Mesodermal cell (in vitro differentiated cells): ENCODE data around the gene STRADB.

Experiments
- H3K27ac ChIP-seq: 2 replicates; pipeline ENCODE4 v1.7.0; 2013; ENCODE audit warnings: mild to moderate bottlenecking, low read depth, low read length, moderate library complexity; ENCODE audit not compliant: severe bottlenecking
- H3K36me3 ChIP-seq: 2 replicates; pipeline ENCODE4 v1.7.1; 2013; ENCODE audit warnings: mild to moderate bottlenecking, low read length, moderate library complexity; ENCODE audit not compliant: control insufficient read depth, insufficient read depth
- H3K4me1 ChIP-seq: one replicate; pipeline ENCODE4 v1.7.1; 2013; ENCODE audit warnings: mild to moderate bottlenecking, low read length; ENCODE audit not compliant: insufficient read depth, control insufficient read depth, poor library complexity, severe bottlenecking
- H3K4me3 ChIP-seq: 2 replicates; pipeline ENCODE4 v1.7.0; 2013; ENCODE audit warnings: low read length, control low read depth, mild to moderate bottlenecking; ENCODE audit not compliant: insufficient read depth, poor library complexity, severe bottlenecking; ENCODE audit errors: extremely low read depth
- H3K9me3 ChIP-seq: 2 replicates; pipeline ENCODE4 v1.7.1; 2013; ENCODE audit warnings: mild to moderate bottlenecking, low read length, moderate library complexity; ENCODE audit not compliant: control insufficient read depth
- WGBS, 2 experiments: methylation state at CpG; one replicate each; pipeline ENCODE4 v1.1.5; 2013; ENCODE audit warnings: missing lambda C conversion rate in 2 of 2; ENCODE audit not compliant: insufficient coverage in 2 of 2; 5-methylcytosine and 5-hydroxymethylcytosine counted together

Gene STRADB

GRCh38 chr2:201448061-201448460 is 3.5 kb upstream of the STRADB start:
- no peaks in the 10 kb centered on the region for H3K9me3 ChIP-seq
- peaks cover 13% of the 10 kb centered on the region for H3K36me3 ChIP-seq
- peaks cover 7% of the 10 kb centered on the region for H3K4me1 ChIP-seq
- WGBS, 2 experiments: 100% methylated on average over 1 of the region's 1 CpG; no CpG with 5 or more reads in 1 of the 2 experiments
- H3K27ac ChIP-seq: no peak overlapping the region
- no peak overlapping the region for H3K4me3 ChIP-seq

GRCh38 chr2:201448701-201449100 is 2.8 kb upstream of the STRADB start:
- peaks cover 13% of the 10 kb centered on the region for H3K36me3 ChIP-seq
- H3K9me3 ChIP-seq: no peaks in the 10 kb centered on the region
- no peak overlapping the region for H3K27ac ChIP-seq
- no peak overlapping the region for H3K4me3 ChIP-seq
- peaks cover 7% of the 10 kb centered on the region for H3K4me1 ChIP-seq
- WGBS, 2 experiments: 90% methylated on average over 2 of the region's 4 CpGs; no CpG with 5 or more reads in 1 of the 2 experiments

- peaks cover 7% of the 10 kb centered on the region for H3K4me1 ChIP-seq
- 0% methylated on average over 9 to 17 of the region's 20 CpGs for WGBS, 2 experiments
- H3K9me3 ChIP-seq: no peaks in the 10 kb centered on the region
- H3K36me3 ChIP-seq: peaks cover 13% of the 10 kb centered on the region
- peak overlapping the region; percentile 85 for H3K27ac ChIP-seq
- H3K4me3 ChIP-seq: peak overlapping the region; percentile 94
Observed at GRCh38 chr2:201450954-201451291, 617 bp upstream of the STRADB start.

GRCh38 chr2:201452058-201452921 is 750 bp downstream of the STRADB start:
- 8 to 13% methylated on average over 26 to 47 of the region's 49 CpGs for WGBS, 2 experiments
- H3K4me1 ChIP-seq: peaks cover 3% of the 10 kb centered on the region
- H3K36me3 ChIP-seq: peaks cover 13% of the 10 kb centered on the region
- H3K4me3 ChIP-seq: peak overlapping the region; percentile 94
- no peaks in the 10 kb centered on the region for H3K9me3 ChIP-seq
- peak overlapping the region; percentile 57 for H3K27ac ChIP-seq

GRCh38 chr2:201452922-201453643 is 1.5 kb downstream of the STRADB start:
- H3K27ac ChIP-seq: no peak overlapping the region

DNA sequence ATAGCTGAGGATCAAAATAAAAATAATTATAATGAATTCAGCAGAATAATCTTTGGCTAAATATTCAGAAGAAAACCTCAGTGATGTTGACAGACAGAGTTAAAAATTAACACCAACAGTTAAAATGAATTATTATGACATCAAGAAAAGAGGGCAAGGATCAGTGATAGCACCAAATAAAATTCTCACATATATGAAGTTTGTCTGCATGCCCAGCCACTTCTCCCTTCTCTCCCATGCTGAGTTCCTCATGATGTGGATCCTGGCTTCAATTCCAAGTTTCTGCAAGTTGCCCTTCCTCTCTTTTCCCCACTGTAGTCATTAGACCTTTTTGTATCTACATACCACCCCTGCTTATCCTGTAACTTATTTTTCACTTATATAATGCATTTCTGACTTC is 6.8 kb downstream of the STRADB start:
- Histone ChIP-seq H3K4me3 (no peak overlapping the region), H3K36me3 (peaks cover 15% of the 10 kb centered on the region), H3K4me1 (no peaks in the 10 kb centered on the region), H3K9me3 (peaks cover 4% of the 10 kb centered on the region), H3K27ac (no peak overlapping the region)

More at GRCh38 chr2:201452922-201453643, 1.5 kb downstream of the STRADB start:
- H3K4me3 ChIP-seq: peak overlapping the region; percentile 94
- WGBS, 2 experiments: 100% methylated on average over 1 of the region's 6 CpGs; no CpG with 5 or more reads in 1 of the 2 experiments
- peaks cover 3% of the 10 kb centered on the region for H3K4me1 ChIP-seq
- no peaks in the 10 kb centered on the region for H3K9me3 ChIP-seq
- peaks cover 13% of the 10 kb centered on the region for H3K36me3 ChIP-seq

DNA sequence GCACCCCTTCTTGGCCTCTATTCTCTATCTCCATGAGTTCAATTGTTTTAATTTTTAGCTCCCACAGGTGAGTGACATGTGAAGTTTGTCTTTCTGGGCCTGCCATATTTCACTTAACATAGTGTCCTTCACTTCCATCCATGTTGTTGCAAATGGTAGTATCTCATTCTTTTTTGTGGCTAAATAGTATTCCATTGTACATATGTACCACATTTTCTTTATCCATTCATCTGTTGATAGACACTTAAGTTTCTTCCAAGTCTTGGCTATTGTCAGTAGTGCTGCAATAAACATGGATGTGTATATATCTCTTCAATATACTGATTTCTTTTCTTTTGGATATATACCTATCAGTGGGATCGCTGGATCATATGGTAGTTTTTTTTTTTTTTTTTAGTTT is 9.0 kb downstream of the STRADB start:
- Histone ChIP-seq H3K4me1 (peaks cover 4% of the 10 kb centered on the region), H3K27ac (no peak overlapping the region), H3K36me3 (peaks cover 22% of the 10 kb centered on the region), H3K4me3 (no peak overlapping the region), H3K9me3 (peaks cover 4% of the 10 kb centered on the region)
- WGBS, 2 experiments: no CpG with 5 or more reads among the region's 1 CpG

DNA sequence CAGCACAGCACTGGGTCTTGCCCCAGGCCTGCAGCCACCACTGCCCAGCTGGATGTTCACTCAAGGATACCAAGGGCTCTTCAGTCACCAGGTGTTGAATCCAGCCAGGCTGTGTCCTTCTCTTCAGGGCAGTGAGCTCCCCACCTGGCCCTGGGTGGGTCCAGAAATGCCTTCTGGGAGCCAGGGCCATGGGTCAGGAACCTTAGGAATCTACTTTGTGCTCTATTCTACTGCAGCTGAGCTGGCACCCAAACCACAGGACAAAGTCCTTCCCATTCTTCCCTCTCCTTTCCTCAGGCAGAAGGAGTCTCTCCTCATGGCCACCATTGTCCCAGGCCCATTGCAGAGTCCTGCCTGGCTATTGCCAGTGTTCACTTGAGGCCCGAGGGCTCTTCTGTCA is 13.0 kb downstream of the STRADB start:
- peaks cover 4% of the 10 kb centered on the region for H3K9me3 ChIP-seq
- 75 to 100% methylated on average over 1 of the region's 1 CpG for WGBS, 2 experiments
- H3K4me3 ChIP-seq: no peak overlapping the region
- H3K4me1 ChIP-seq: peaks cover 10% of the 10 kb centered on the region
- peaks cover 22% of the 10 kb centered on the region for H3K36me3 ChIP-seq
- H3K27ac ChIP-seq: no peak overlapping the region

- WGBS, 2 experiments: no CpG with 5 or more reads among the region's 2 CpGs
- no peak overlapping the region for H3K27ac ChIP-seq
- peaks cover 4% of the 10 kb centered on the region for H3K9me3 ChIP-seq
- peaks cover 10% of the 10 kb centered on the region for H3K4me1 ChIP-seq
- peaks cover 20% of the 10 kb centered on the region for H3K36me3 ChIP-seq
- no peak overlapping the region for H3K4me3 ChIP-seq
Observed at GRCh38 chr2:201465524-201465971, 14.0 kb downstream of the STRADB start.

GRCh38 chr2:201466050-201466675 is 14.6 kb downstream of the STRADB start:
- Histone ChIP-seq H3K4me3 (no peak overlapping the region), H3K4me1 (peaks cover 10% of the 10 kb centered on the region), H3K36me3 (peaks cover 14% of the 10 kb centered on the region), H3K27ac (no peak overlapping the region), H3K9me3 (peaks cover 4% of the 10 kb centered on the region)
- WGBS, 2 experiments: 100% methylated on average over 1 of the region's 3 CpGs; no CpG with 5 or more reads in 1 of the 2 experiments
